Dendritic cell treated with granulocyte-macrophage colony-stimulating factor and Interleukin-4, amounts not matched to agents 40 ng/mL and 50 ng/mL, for 4 days (primary cell): ENCODE measurements around the gene DUSP22.

Experiments
- H3K27ac Mint-ChIP-seq: one replicate; pipeline ENCODE4 v1.8.0; 2022; ENCODE audit warnings: mild to moderate bottlenecking, mixed read lengths
- H3K27me3 Mint-ChIP-seq: one replicate; pipeline ENCODE4 v1.8.0; 2022; ENCODE audit warnings: mild to moderate bottlenecking, mixed read lengths
- H3K36me3 Mint-ChIP-seq: one replicate; pipeline ENCODE4 v1.8.0; 2022; ENCODE audit warnings: low read depth, mixed read lengths
- H3K4me1 Mint-ChIP-seq: one replicate; pipeline ENCODE4 v1.8.0; 2022; ENCODE audit warnings: low read depth, mixed read lengths
- H3K4me3 Mint-ChIP-seq: one replicate; pipeline ENCODE4 v1.8.0; 2022; ENCODE audit warnings: mild to moderate bottlenecking, moderate library complexity, mixed read lengths
- H3K9me3 Mint-ChIP-seq: one replicate; pipeline ENCODE4 v1.8.0; 2022; ENCODE audit warnings: mixed read lengths
- intact Hi-C: fragments of 100-400 bp; cut with micrococcal nuclease; formaldehyde crosslinking; loops from one replicate; pipeline ENCODE4 v1.15.0; 2022

The DUSP22 gene

DNA sequence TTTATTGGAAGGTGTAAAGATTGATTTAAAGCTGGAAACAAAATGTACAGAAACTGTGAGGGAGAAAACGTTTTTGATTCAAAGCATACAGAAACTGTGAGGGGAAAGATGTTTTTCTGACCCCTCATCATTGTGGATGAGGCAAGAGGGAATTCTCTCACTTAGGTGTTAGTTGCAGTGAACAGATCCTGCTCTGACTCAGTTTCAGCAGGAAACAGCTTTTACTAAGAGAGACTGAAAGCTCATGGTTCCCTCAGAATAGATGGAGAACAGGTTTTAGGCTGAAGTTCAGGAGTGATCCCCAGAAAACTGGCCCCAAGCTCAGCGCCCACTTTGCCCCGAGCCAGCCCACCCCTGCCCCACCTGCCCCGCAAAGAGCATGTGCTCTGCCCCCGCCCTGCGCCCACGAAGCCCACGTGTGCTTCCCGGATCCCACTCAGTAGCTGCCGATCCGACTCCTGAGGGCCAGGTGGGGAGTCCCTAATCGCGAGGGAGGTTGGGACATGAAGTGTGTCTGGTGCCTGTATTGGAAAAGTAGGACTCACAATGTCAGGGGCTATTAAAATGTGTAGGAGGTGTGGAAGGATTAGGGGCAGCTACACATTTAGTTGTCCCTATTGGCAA lies 41.2 kb downstream of the DUSP22 start:
- no peak overlapping the region for H3K4me3 Mint-ChIP-seq
- H3K4me1 Mint-ChIP-seq: peaks cover 36% of the 10 kb centered on the region
- H3K36me3 Mint-ChIP-seq: peaks cover 12% of the 10 kb centered on the region
- intact Hi-C loops: loop anchor here (2.0 kb wide), 1 partner anchor 21 kb away; no protein-coding TSS in a partner anchor
- no peak overlapping the region for H3K27ac Mint-ChIP-seq
- no peaks in the 10 kb centered on the region for H3K27me3 Mint-ChIP-seq
- H3K9me3 Mint-ChIP-seq: no peaks in the 10 kb centered on the region

GRCh38 chr6:334536-335510 lies 42.5 kb downstream of the DUSP22 start:
- peaks cover 49% of the 10 kb centered on the region for H3K4me1 Mint-ChIP-seq
- H3K36me3 Mint-ChIP-seq: peaks cover 16% of the 10 kb centered on the region
- H3K27me3 Mint-ChIP-seq: no peaks in the 10 kb centered on the region
- no peak overlapping the region for H3K4me3 Mint-ChIP-seq
- peak overlapping the region; percentile 75 for H3K27ac Mint-ChIP-seq
- intact Hi-C loops: loop anchor here (2.0 to 5.0 kb wide), 2 partner anchors 22 to 57 kb away; partner anchors contain the start of gene IRF4
- no peaks in the 10 kb centered on the region for H3K9me3 Mint-ChIP-seq

- Mint-ChIP-seq H3K27me3 (no peaks in the 10 kb centered on the region), H3K4me3 (no peak overlapping the region), H3K36me3 (peaks cover 24% of the 10 kb centered on the region), H3K4me1 (peaks cover 57% of the 10 kb centered on the region), H3K27ac (peak overlapping the region; percentile 97), H3K9me3 (no peaks in the 10 kb centered on the region)
- intact Hi-C loops: loop anchor here (2.0 to 5.0 kb wide), 2 partner anchors 23 to 57 kb away; partner anchors contain the start of gene IRF4
Measured at GRCh38 chr6:335572-335971, 43.3 kb downstream of the DUSP22 start.

DNA sequence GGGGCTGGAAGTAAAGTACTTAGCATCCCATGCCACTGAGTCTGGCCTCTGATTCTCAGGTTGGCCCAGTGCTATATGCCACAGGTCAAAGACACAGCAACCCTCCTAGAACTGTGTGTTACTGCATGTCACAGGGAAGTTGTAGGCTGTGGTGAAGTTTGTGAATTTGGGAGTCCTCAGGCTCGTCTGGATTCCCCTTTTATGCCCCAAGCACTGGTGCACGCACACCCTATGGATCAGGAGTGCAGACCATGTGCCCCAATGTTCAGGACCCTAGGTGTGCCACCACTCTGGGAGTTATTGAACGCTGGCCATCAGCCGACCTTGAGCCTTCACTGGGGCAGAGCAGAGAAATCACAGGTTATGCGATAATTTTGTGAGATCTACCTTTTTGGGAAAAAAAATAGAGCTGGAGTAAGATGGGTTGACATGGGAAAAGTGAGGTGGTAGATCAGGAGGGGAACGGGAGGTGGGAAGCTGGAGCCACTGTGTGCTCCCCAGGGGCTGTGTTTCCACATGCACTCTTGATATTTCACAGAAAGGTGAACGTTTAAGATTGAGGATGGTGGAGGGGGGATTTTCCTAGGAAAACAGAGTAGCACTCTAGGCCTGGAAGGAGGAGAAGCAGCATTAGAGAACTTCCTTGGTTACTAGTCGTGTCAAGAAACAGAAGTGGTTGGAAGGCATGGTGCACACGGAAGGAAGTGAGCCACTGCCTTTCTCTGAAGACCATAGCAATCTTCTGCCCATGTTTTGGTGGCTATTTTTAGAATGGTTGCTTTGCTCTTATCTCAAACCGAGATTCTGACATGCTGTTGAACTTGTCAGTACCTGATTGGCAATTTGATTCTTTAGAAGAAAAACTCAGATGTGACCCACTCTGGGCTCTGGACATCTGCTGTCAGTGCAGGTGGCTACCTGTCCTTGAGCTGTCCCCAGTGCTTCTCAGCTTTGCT lies 44.1 kb downstream of the DUSP22 start:
- Mint-ChIP-seq H3K27me3 (no peaks in the 10 kb centered on the region), H3K9me3 (no peaks in the 10 kb centered on the region), H3K4me1 (peaks cover 65% of the 10 kb centered on the region), H3K4me3 (peak overlapping the region; percentile 55), H3K36me3 (peaks cover 29% of the 10 kb centered on the region), H3K27ac (peak overlapping the region; percentile 97)
- intact Hi-C loops: loop anchor here (5.0 kb wide), 1 partner anchor 56 kb away; the partner anchor contains the start of gene IRF4

DNA sequence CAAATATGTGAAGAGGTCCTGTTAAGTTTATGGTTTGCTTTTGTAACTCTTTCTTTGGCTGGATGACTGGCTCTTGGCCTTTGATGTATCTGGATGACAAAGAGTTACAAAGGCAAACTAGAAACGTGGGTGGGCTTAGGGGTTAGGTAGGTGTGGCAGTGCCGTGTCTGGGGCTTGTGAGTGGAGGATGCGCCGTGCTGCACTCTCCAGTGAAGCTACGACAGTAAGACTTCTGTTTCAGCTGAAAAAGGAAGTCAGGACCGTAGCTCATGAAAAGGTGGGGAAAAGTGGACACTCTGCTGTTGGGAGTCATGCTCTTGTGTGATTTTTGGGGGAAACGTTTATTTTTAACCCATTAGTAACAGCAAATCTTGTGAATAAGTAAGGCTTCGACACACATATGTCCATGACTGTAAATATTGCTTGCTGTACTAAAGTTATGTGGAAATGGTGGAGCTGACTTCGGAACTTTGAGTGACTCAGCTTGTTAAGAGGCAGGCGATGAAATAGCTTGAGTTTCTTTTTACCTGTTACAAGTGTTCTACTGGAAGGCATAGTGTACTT lies 45.6 kb downstream of the DUSP22 start:
- Mint-ChIP-seq H3K4me1 (peaks cover 80% of the 10 kb centered on the region), H3K36me3 (peaks cover 43% of the 10 kb centered on the region), H3K9me3 (no peaks in the 10 kb centered on the region), H3K27ac (peak overlapping the region; percentile 97), H3K4me3 (peak overlapping the region; percentile 44), H3K27me3 (no peaks in the 10 kb centered on the region)
- intact Hi-C loops: loop anchor here (5.0 kb wide), 1 partner anchor 54 kb away; the partner anchor contains the start of gene IRF4

DNA sequence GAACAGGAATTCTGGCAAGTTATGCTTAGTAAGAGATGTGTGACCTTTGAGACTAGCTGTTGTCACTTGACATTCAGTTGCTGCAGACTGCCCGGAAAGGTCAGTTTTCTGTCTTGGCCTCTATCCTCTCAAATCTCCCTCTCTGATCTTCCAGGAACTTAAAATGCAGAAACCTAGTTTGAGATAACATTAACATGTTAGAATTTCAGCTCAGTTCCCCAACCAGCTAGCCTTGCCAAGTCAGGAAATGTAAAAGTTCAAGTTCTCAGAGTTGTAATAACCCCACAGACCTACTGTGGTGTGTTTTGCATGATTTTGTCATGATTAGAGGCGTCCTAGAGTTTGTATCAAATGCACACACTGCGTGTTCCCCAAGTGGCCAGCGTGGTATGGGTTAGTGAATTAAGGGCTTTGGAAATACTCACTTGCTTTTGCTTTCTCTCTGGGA lies 46.6 kb downstream of the DUSP22 start:
- peak overlapping the region; percentile 30 for H3K4me3 Mint-ChIP-seq
- peaks cover 52% of the 10 kb centered on the region for H3K36me3 Mint-ChIP-seq
- H3K9me3 Mint-ChIP-seq: no peaks in the 10 kb centered on the region
- H3K27me3 Mint-ChIP-seq: no peaks in the 10 kb centered on the region
- intact Hi-C loops: loop anchor here (5.0 kb wide), 1 partner anchor 53 kb away; the partner anchor contains the start of gene IRF4
- H3K4me1 Mint-ChIP-seq: peaks cover 89% of the 10 kb centered on the region
- peak overlapping the region; percentile 97 for H3K27ac Mint-ChIP-seq

GRCh38 chr6:339480-339879 lies 47.2 kb downstream of the DUSP22 start:
- intact Hi-C loops: loop anchor here (5.0 kb wide), 1 partner anchor 53 kb away; the partner anchor contains the start of gene IRF4
- peak overlapping the region; percentile 65 for H3K4me3 Mint-ChIP-seq
- peaks cover 59% of the 10 kb centered on the region for H3K36me3 Mint-ChIP-seq
- H3K4me1 Mint-ChIP-seq: peaks cover 96% of the 10 kb centered on the region
- peak overlapping the region; percentile 97 for H3K27ac Mint-ChIP-seq
- no peaks in the 10 kb centered on the region for H3K27me3 Mint-ChIP-seq
- no peaks in the 10 kb centered on the region for H3K9me3 Mint-ChIP-seq

- intact Hi-C loops: loop anchor here (2.0 kb wide), 1 partner anchor 18 kb away; no protein-coding TSS in a partner anchor
- Mint-ChIP-seq H3K36me3 (peaks cover 59% of the 10 kb centered on the region), H3K4me3 (peak overlapping the region; percentile 74), H3K27ac (peak overlapping the region; percentile 97), H3K27me3 (no peaks in the 10 kb centered on the region), H3K9me3 (no peaks in the 10 kb centered on the region), H3K4me1 (peaks cover 95% of the 10 kb centered on the region)
Measured at GRCh38 chr6:340186-340955, 48.1 kb downstream of the DUSP22 start.

GRCh38 chr6:340991-341827 lies 48.9 kb downstream of the DUSP22 start:
- Mint-ChIP-seq H3K9me3 (no peaks in the 10 kb centered on the region), H3K27me3 (no peaks in the 10 kb centered on the region), H3K27ac (peak overlapping the region; percentile 97), H3K36me3 (peaks cover 62% of the 10 kb centered on the region), H3K4me3 (peak overlapping the region; percentile 74), H3K4me1 (peaks cover 92% of the 10 kb centered on the region)
- intact Hi-C loops: loop anchor here (1.0 to 2.0 kb wide), 2 partner anchors 18 to 49 kb away; partner anchors contain the start of gene DUSP22

DNA sequence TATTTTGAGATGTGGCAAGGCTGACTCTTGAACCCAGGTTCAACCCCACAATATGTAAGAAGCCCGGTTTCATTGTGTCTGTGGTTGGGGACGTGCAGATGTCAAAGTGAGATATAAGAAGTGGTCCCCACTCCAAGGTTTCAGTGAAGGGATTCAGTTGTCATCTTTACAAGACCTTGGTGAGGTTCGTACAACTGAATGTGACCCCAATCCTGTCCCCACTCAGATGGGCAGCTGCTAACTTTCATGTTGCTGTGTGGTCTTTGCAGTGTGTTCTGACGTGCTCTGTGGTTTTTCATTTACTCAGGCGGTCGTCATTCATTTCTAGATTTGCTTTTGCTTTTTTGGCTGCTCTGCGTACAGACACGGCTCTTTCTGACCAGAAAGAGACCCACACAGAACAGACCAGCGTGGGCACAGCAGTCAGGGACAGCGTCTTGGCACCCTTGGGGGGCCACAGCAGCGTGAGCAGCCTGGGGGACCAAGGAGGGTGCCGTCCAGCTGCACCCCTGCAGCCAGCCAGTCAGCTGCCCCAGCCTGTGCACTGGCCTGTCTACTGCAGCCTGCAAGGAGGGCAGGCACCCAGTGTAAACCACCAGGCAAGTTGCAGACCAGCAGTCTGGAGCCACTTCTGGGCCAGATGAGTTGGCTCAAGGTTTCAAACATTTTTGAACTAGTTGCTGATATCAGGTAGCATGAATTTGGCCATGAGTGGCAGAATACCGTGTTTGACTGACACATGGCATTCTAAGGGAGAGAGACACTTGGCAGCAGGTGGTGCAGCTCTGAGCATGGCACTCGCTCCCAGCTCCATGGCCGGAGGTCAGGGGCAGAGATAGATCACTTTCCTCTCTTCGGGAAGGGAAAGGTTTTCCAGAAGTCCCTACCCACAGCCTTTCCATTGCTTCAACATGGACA lies 49.9 kb downstream of the DUSP22 start:
- Mint-ChIP-seq H3K9me3 (no peaks in the 10 kb centered on the region), H3K4me3 (peak overlapping the region; percentile 4), H3K36me3 (peaks cover 67% of the 10 kb centered on the region), H3K27me3 (no peaks in the 10 kb centered on the region), H3K4me1 (peaks cover 90% of the 10 kb centered on the region), H3K27ac (peak overlapping the region; percentile 97)
- intact Hi-C loops: loop anchor here (1.0 to 2.0 kb wide), 2 partner anchors 17 to 50 kb away; partner anchors contain the start of gene DUSP22

DNA sequence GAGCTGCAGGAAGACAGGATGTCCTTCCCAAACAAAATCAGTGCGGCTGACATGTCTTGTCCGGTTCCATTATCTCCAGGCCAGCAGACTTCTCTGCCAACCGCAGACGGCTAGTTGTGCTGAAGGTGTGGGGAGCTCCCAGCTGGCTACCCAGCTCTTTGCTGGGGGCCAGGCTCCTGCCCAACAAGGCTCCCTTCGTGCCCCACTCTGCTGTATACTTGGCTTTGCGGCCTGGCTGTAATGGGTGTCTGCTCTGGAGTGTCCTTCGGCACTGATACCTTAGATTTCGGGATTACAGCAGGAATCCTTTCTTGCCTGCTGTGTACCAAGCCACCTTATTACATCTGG lies 50.5 kb downstream of the DUSP22 start:
- Mint-ChIP-seq H3K27ac (peak overlapping the region; percentile 97), H3K9me3 (no peaks in the 10 kb centered on the region), H3K36me3 (peaks cover 73% of the 10 kb centered on the region), H3K4me3 (no peak overlapping the region), H3K4me1 (peaks cover 84% of the 10 kb centered on the region), H3K27me3 (no peaks in the 10 kb centered on the region)
- intact Hi-C loops: no loop called here
